Liver (tissue), 3 donors: ENCODE results near the gene SHFL.

Source experiments
- CTCF ChIP-seq: fragments of 150-350 bp; IDR thresholded peaks from 2 replicates; pipeline ENCODE4 v1.5.1; 2017; ENCODE audit warnings: improper control_type of control experiment, low read depth, low read length; ENCODE audit not compliant: missing input control
- EGR1 ChIP-seq, 2 donors: IDR thresholded peaks; 2 replicates each; pipeline ENCODE4 v1.6.1; 2016 to 2018; ENCODE audit warnings: antibody characterized with exemption in 2 of 2, low read depth in 2 of 2
- GABPA ChIP-seq, 2 donors: IDR thresholded peaks in 1 of 2; conservative IDR thresholded peaks in 1 of 2; 2 replicates each; pipeline ENCODE4 v1.6.1; 2016; ENCODE audit warnings: antibody characterized with exemption in 2 of 2, mild to moderate bottlenecking in 1 of 2, moderate library complexity in 1 of 2
- RAD21 ChIP-seq, 2 donors: IDR thresholded peaks; 2 replicates each; pipeline ENCODE4 v1.6.1; 2016; ENCODE audit warnings: antibody characterized with exemption in 2 of 2, mild to moderate bottlenecking in 2 of 2
- REST ChIP-seq: IDR thresholded peaks from 2 replicates; pipeline ENCODE4 v1.6.1; 2016; ENCODE audit warnings: antibody characterized with exemption, mild to moderate bottlenecking
- SP1 ChIP-seq: IDR thresholded peaks from 2 replicates; pipeline ENCODE4 v1.6.1; 2018; ENCODE audit warnings: antibody characterized with exemption, mild to moderate bottlenecking
- TAF1 ChIP-seq: conservative IDR thresholded peaks from 2 replicates; pipeline ENCODE4 v1.6.1; 2016; ENCODE audit warnings: antibody characterized with exemption, mild to moderate bottlenecking
- YY1 ChIP-seq: IDR thresholded peaks from 2 replicates; pipeline ENCODE4 v1.6.1; 2016; ENCODE audit warnings: antibody characterized with exemption, mild to moderate bottlenecking
- TF ChIP-seq, protein P1 (sequence below): IDR thresholded peaks from 2 replicates; pipeline ENCODE4 v1.6.1; 2016; ENCODE audit warnings: antibody characterized with exemption
- TF ChIP-seq, protein P2 (sequence below): IDR thresholded peaks from 2 replicates; pipeline ENCODE4 v1.6.1; 2016; ENCODE audit warnings: antibody characterized with exemption
- donor health status: healthy.
- donor health status: healthy.

DNA sequence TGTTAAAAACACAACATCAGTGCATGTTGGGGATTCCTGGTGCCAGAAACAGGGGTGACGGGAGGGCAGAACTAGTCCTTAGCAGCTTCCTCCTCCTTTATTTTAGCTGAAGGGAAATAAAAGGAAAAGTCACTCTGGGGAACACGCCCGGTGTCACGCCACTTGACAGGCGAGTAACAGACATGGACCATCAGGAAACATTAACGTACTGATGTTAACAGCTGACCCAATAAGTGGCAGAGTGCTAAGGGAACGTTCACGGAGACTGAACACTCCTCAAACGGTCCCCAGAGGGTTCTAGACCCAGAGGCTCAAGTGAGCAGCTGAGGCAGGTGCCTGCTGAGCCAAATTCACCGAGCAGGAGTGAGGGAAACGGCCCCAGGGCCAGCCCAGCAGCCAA lies 47.5 kb downstream of the SHFL start:
- TF ChIP-seq CTCF: no peak
- no peak for TF ChIP-seq GABPA (IDR thresholded peaks at IDR 0.05 in 1 of 2, conservative IDR thresholded peaks at IDR 0.05 in 1 of 2)
- TF ChIP-seq YY1: no peak
- TF ChIP-seq REST: no peak
- no peak for TF ChIP-seq RAD21 (IDR thresholded peaks at IDR 0.05)
- no peak for TF ChIP-seq TAF1
- no peak for TF ChIP-seq EGR1 (IDR thresholded peaks at IDR 0.05; ENCODE audit: low read depth in 2 of 2)
- TF ChIP-seq, protein P1, sequence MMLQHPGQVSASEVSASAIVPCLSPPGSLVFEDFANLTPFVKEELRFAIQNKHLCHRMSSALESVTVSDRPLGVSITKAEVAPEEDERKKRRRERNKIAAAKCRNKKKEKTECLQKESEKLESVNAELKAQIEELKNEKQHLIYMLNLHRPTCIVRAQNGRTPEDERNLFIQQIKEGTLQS: no peak
- no peak for TF ChIP-seq SP1
- TF ChIP-seq, protein P2, sequence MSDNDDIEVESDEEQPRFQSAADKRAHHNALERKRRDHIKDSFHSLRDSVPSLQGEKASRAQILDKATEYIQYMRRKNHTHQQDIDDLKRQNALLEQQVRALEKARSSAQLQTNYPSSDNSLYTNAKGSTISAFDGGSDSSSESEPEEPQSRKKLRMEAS: no peak
